NT2/D1 (cell line): ENCODE data around the gene TBCB.

Experiments
- DNase-seq: peaks from one replicate; pipeline ENCODE4 v3.0.0-alpha.2; 2011; ENCODE audit warnings: low read depth, low spot score
- H3K27me3 ChIP-seq: 2 replicates; pipeline ENCODE4 v1.6.0; 2011; ENCODE audit warnings: mild to moderate bottlenecking; ENCODE audit not compliant: insufficient read length, insufficient read depth
- H3K36me3 ChIP-seq: 2 replicates; pipeline ENCODE4 v1.6.1; 2011; ENCODE audit warnings: mild to moderate bottlenecking, low read length, mixed read lengths; ENCODE audit not compliant: insufficient read depth, insufficient read length
- H3K4me1 ChIP-seq: 2 replicates; pipeline ENCODE4 v1.5.1; 2011; ENCODE audit not compliant: insufficient read depth, insufficient read length
- H3K4me3 ChIP-seq: 2 replicates; pipeline ENCODE4 v1.5.1; 2011; ENCODE audit warnings: low read depth; ENCODE audit not compliant: insufficient read length
- H3K9ac ChIP-seq: 2 replicates; pipeline ENCODE4 v1.6.0; 2011; ENCODE audit warnings: low read depth; ENCODE audit not compliant: insufficient read length
- H3K9me3 ChIP-seq: 2 replicates; pipeline ENCODE4 v1.5.1; 2011; ENCODE audit warnings: mild to moderate bottlenecking, low read length; ENCODE audit not compliant: insufficient read depth
- SUZ12 ChIP-seq: IDR thresholded peaks from 2 replicates; pipeline ENCODE4 v1.6.1; 2011; ENCODE audit not compliant: insufficient read length, insufficient read depth; ENCODE audit errors: extremely low read depth
- YY1 ChIP-seq: IDR thresholded peaks from 2 replicates; pipeline ENCODE4 v1.6.1; 2011; ENCODE audit not compliant: insufficient read length, insufficient read depth
- ZNF274 ChIP-seq: IDR thresholded peaks from 2 replicates; pipeline ENCODE4 v1.6.1; 2011; ENCODE audit warnings: mild to moderate bottlenecking, low read depth, low read length

Gene TBCB

DNA sequence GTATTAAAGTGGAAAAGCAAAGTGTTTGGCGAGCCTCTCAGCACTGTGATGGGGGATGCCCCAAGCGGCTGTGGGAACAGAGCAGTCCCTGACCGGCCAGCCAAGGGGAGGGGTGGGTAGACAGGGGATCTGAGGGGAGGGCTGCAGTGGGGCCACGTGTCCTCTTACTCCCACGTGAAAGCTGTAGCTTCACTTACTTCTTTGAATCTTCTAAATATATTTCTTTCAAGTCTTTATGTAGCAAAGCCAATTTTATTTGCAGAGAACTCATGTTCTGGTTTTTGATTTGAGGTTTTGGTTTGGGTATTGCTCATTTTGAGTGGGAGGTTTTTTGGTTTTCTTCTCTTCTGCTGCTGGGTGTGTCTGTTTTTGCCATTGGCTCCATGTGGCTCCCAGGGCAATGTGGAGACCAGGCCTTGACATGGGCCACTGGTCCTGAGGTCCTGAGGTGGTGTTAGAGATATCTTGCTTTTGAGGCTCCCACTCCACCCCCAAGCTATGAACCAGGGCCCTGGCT is 22.1 kb upstream of the TBCB start:
- H3K27me3 ChIP-seq, result no peaks in the 10 kb centered on the region
- no peak overlapping the region for H3K9ac ChIP-seq
- H3K4me1 ChIP-seq, result no peaks in the 10 kb centered on the region
- peaks cover 66% of the 10 kb centered on the region for H3K36me3 ChIP-seq
- DNase-seq, result no peak
- H3K4me3 ChIP-seq, result no peak overlapping the region
- no peaks in the 10 kb centered on the region for H3K9me3 ChIP-seq
- no peak for TF ChIP-seq YY1
- TF ChIP-seq ZNF274, result no peak
- TF ChIP-seq SUZ12, result no peak

DNA sequence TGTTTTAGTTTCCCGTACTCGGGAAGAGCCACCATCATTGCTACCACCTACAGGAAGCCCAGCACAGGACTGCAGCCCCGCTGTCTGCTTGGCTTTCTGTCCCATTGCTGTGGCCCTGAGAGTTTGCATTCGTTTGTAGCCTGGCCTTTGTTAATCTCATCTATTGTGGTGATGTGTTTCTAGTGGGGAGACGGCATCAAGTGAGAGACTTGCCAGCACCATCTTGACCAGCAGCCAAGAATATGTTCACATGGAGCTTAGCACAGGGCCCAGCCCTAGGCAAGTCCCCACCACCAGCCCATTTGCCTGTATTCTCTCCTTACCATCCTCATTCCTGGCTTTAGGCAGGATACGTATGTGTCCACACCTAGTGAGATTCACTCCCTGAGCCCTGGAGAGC is 21.6 kb upstream of the TBCB start:
- Histone ChIP-seq H3K36me3 (peaks cover 61% of the 10 kb centered on the region), H3K27me3 (no peaks in the 10 kb centered on the region), H3K4me3 (no peak overlapping the region), H3K9ac (no peak overlapping the region), H3K9me3 (no peaks in the 10 kb centered on the region), H3K4me1 (no peaks in the 10 kb centered on the region)
- DNase-seq, result no peak
- TF ChIP-seq YY1 (no peak), SUZ12 (no peak), ZNF274 (no peak)

DNA sequence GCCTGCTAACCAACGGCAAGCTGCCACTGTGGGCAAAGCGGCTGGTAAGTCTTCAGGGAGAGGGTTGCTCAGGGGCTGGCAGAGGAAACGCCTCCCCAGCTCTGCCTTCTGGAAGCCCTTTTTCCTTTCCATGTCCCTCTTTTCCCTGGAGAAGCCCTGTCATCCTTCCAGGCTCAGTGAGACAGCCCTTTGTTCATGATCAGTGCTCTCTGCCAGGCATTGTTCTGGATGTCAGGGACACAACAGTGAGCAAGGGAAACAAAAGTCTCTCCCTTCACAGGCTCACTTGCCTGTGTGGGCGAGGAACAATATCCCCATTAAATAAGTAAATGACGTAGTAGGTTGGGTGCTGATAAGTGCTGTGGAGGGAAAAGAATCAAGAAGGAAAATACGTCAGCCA is 18.2 kb upstream of the TBCB start:
- Histone ChIP-seq H3K9ac (no peak overlapping the region), H3K36me3 (peaks cover 61% of the 10 kb centered on the region), H3K27me3 (no peaks in the 10 kb centered on the region), H3K9me3 (no peaks in the 10 kb centered on the region), H3K4me1 (peaks cover 2% of the 10 kb centered on the region), H3K4me3 (no peak overlapping the region)
- no peak for DNase-seq
- no peak for TF ChIP-seq ZNF274
- TF ChIP-seq YY1, result no peak
- TF ChIP-seq SUZ12, result no peak

DNA sequence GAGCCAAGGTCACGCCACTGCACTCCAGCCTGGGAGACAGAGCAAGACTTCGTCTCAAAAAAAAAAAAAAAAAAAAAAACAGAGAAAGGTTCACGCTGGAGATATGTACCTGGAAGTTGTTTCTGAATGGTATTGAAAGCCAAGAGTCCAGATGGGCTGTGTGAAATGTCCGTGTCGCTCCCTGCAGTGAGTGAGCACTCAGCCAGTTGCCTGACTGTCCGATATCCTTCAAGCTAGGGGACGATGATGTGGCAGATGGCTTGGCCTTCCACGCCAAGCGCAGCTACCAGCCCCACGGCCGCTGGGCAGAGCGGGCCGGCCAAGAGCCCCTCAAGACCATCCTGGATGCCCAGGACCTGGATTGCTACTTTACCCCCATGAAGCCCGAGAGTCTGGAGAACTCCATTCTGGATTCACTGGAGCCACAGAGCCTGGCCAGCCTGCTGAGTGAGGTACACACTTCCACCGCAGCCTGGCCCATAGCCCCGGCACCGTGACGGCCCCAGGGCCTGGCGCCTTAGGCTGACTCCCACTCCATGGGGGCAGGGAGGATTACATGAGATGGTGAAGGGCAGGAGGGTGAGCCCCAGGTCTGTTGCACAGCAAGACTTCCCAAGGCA is 16.0 kb upstream of the TBCB start:
- H3K36me3 ChIP-seq, result peaks cover 64% of the 10 kb centered on the region
- TF ChIP-seq YY1 (no peak), SUZ12 (no peak), ZNF274 (no peak)
- H3K4me3 ChIP-seq, result no peak overlapping the region
- H3K9me3 ChIP-seq, result no peaks in the 10 kb centered on the region
- no peak overlapping the region for H3K9ac ChIP-seq
- peaks cover 2% of the 10 kb centered on the region for H3K4me1 ChIP-seq
- no peaks in the 10 kb centered on the region for H3K27me3 ChIP-seq
- no peak for DNase-seq

DNA sequence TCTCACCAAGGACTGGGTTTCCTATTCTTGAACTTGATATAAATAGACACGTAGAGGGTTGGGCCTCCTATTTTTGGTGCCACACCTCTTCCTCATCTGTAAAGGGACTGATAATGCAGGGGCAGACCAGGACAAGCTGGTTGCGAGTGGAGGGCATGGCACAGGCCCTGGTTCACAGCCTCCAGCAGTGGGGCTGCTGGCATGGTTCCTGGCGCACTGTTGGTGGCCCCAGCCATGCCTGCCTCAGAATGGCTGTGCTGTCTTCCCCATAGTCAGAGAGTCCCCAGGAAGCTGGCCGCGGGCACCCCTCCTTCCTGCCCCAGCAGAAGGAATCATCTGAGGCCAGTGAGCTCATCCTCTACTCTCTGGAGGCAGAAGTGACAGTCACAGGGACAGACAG is 14.8 kb upstream of the TBCB start:
- TF ChIP-seq ZNF274 (no peak), SUZ12 (no peak), YY1 (no peak)
- H3K9me3 ChIP-seq, result no peaks in the 10 kb centered on the region
- peaks cover 2% of the 10 kb centered on the region for H3K4me1 ChIP-seq
- H3K4me3 ChIP-seq, result no peak overlapping the region
- H3K36me3 ChIP-seq, result peaks cover 72% of the 10 kb centered on the region
- H3K27me3 ChIP-seq, result no peaks in the 10 kb centered on the region
- DNase-seq, result no peak
- H3K9ac ChIP-seq, result no peak overlapping the region

DNA sequence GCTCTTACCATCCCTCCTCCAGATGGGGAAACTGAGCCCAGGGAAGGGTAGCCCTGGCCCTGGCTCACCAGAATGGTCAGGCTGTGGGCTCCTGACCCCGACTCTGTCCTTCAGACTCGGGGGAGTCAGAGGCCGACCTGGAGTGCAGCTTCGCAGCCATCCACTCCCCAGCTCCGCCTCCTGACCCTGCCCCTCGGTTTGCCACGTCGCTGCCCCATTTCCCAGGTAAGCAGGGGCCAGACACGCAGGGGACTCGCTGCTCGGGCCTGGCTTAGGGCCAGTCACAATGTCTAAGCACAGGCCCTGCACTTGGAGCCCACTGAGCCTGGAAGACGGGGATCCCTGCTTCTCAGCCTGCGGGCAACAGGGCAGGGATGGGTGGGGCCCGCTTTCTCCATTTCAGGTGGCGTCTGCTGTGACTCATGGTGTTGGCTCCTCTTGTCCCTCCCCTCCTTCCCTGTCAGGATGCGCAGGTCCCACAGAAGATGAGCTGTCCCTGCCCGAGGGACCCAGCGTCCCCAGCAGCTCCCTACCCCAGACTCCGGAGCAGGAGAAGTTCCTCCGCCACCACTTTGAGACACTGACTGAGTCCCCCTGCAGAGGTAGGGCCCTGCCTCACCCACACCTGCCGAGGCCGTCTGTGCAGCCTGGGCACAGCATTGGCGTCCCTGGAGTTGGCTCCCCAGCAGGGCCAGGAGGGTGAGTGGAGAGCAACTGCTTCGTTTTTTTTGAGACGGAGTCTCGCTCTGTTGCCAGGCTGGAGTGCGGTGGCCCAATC is 13.5 kb upstream of the TBCB start:
- Histone ChIP-seq H3K27me3 (no peaks in the 10 kb centered on the region), H3K4me3 (no peak overlapping the region), H3K4me1 (peaks cover 2% of the 10 kb centered on the region), H3K9me3 (no peaks in the 10 kb centered on the region), H3K36me3 (peaks cover 77% of the 10 kb centered on the region), H3K9ac (no peak overlapping the region)
- no peak for TF ChIP-seq ZNF274
- DNase-seq, result no peak

DNA sequence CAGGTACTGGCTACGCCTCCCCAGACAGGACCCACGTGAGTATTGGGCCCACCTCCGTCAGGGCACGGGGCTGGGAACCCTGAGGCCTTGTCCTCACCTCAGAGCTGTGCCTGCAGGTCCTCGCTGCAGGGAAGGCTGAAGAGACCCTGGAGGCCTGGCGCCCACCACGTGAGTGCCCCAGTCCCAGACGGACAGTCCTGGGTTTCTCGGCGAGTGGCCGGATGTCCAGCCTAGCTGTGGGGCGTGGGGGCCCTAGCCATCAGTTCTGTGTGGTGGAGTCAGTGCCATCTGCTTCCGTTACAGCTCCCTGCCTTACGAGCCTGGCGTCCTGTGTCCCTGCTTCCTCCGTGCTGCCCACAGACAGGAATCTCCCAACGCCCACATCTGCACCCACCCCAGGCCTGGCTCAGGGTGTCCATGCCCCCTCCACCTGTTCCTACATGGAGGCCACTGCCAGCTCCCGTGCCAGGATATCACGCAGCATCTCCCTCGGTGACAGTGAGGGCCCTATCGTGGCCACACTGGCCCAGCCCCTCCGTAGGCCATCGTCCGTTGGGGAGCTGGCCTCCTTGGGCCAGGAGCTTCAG is 12.1 kb upstream of the TBCB start:
- Histone ChIP-seq H3K36me3 (peaks cover 75% of the 10 kb centered on the region), H3K4me1 (peaks cover 2% of the 10 kb centered on the region), H3K9ac (no peak overlapping the region), H3K9me3 (no peaks in the 10 kb centered on the region), H3K27me3 (no peaks in the 10 kb centered on the region), H3K4me3 (no peak overlapping the region)
- TF ChIP-seq ZNF274 (no peak), SUZ12 (no peak), YY1 (no peak)
- no peak for DNase-seq
